Tibial artery (tissue), 4 donors: ENCODE results near the gene NSMF.

ENCODE experiments used
- DNase-seq, 2 donors: peaks; one replicate each; pipeline ENCODE4 v3.0.0-alpha.2; 2019
- H3K27ac ChIP-seq, 2 donors: fragments of 200-600 bp; sonication (generic) in 1 of 2; 1 replicate in 1 of 2; 2 replicates in 1 of 2; pipeline ENCODE4 v1.5.1; 2018 to 2019; ENCODE audit warnings: mild to moderate bottlenecking in 1 of 2
- H3K27me3 ChIP-seq, 2 donors: fragments of 200-600 bp; sonication (generic) in 1 of 2; one replicate each; pipeline versions ENCODE4 v1.5.1 to v1.6.0; 2016 to 2019
- H3K36me3 ChIP-seq, 3 donors: fragments of 200-600 bp; sonication (generic) in 2 of 3; one replicate each; pipeline ENCODE4 v1.5.1; 2016 to 2019; ENCODE audit warnings: mild to moderate bottlenecking in 2 of 3
- H3K4me1 ChIP-seq, 4 donors: fragments of 200-600 bp; sonication (generic) in 2 of 4; 1 replicate in 3 of 4; 2 replicates in 1 of 4; pipeline ENCODE4 v1.5.1; 2016 to 2019
- H3K4me3 ChIP-seq, 2 donors: fragments of 200-600 bp; sonication (generic) in 1 of 2; 1 replicate in 1 of 2; 2 replicates in 1 of 2; pipeline ENCODE4 v1.5.1; 2018 to 2019; ENCODE audit warnings: mild to moderate bottlenecking in 2 of 2
- H3K9me3 ChIP-seq, 3 donors: fragments of 200-600 bp; sonication (generic) in 1 of 3; one replicate each; pipeline ENCODE4 v1.5.1; 2016 to 2019
- CTCF ChIP-seq, 2 experiments: fragments of 200-600 bp in 1 of 2; fragments of 450-650 bp in 1 of 2; IDR thresholded peaks; one replicate each; pipeline ENCODE4 v1.5.1; 2017 to 2019; ENCODE audit warnings: antibody characterized with exemption in 2 of 2, mild to moderate bottlenecking in 1 of 2, moderate library complexity in 1 of 2
- intact Hi-C: fragments of 100-400 bp; cut with DNase I; formaldehyde crosslinking; loops from one replicate; pipeline ENCODE4 v1.15.0; 2023; ENCODE audit warnings: low total_unique reads

Gene NSMF

DNA sequence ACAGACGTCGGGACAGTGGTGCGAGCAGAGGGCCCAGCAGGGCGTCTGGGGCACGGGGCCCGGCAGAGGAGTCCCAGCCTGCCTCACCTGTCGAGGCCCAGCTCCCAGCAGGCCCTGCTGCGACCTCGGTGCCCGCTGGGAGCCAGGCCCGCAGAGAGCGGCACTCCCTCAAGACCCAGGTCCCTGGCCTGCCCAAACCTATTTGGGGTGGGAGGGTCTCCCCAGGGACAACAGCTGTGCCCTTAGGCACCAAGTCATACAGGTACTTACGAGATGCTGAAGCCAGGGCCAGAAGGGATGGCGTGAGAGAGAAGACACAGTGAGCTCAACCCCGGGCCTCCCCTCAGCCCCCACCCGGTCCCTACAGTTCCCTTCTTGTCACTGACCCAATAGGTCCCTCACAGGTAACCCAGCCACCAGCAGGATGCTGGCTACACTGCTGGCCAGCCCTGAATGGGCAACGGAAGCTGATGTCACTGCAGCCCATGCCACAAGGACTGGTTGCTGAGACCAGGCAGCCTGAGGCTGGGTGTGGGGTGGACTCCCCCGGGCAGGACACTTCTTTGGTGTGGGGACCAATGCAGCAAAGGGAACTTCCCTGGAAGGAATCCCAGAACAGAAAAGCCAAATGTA is 3.7 kb downstream of the NSMF start:
- Histone ChIP-seq H3K36me3 (peaks cover 18 to 37% (median 31%) of the 10 kb centered on the region in 3 donors), H3K4me1 (peaks cover 6 to 65% (median 58%) of the 10 kb centered on the region in 4 donors), H3K9me3 (no peaks in the 10 kb centered on the region), H3K4me3 (no peak overlapping the region), H3K27ac (peak overlapping the region; percentile 85 to 86), H3K27me3 (no peaks in the 10 kb centered on the region)
- DNase-seq, result peak in 1 of 2 donors; percentile 62
- intact Hi-C loops, result no loop called here
- TF ChIP-seq CTCF (IDR thresholded peaks at IDR 0.05), result no peak

- peak in 1 of 2 donors; percentile 74 for DNase-seq
- Histone ChIP-seq H3K36me3 (peaks cover 20 to 40% (median 36%) of the 10 kb centered on the region in 3 donors), H3K9me3 (no peaks in the 10 kb centered on the region), H3K27me3 (no peaks in the 10 kb centered on the region), H3K27ac (peak overlapping the region; percentile 85 to 86), H3K4me1 (peaks cover 4 to 59% (median 55%) of the 10 kb centered on the region in 4 donors), H3K4me3 (peak overlapping the region; percentile 32 to 41)
- intact Hi-C loops, result no loop called here
- no peak for TF ChIP-seq CTCF (IDR thresholded peaks at IDR 0.05)
Measured at GRCh38 chr9:137454597-137455358, 4.4 kb downstream of the NSMF start.

DNA sequence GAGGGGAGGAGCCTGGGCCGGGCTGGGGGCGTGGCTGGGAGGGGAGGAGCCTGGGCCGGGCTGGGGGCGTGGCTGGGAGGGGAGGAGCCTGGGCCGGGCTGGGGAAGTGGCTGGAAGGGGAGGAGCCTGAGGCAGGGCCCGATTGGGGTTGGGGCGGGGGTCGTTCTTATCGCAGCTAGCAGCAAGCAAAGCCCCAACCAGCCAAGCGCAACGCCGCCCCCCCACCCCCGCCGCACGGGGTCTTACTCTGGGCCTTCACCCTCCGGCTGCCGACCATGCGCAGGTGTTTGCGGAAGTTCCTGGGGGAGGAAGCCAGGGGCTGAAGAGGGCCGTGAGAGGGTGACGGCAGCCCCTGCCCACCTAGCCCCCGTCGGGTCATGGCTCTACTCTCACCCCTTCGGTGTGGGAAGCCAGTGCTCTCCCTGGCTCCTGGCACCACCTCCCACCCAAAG is 5.0 kb downstream of the NSMF start:
- H3K27ac ChIP-seq, result peak overlapping the region; percentile 45 to 85
- peaks cover 26 to 47% (median 42%) of the 10 kb centered on the region in 3 donors for H3K36me3 ChIP-seq
- H3K4me3 ChIP-seq, result peak overlapping the region; percentile 32 to 41
- no peaks in the 10 kb centered on the region for H3K27me3 ChIP-seq
- no peaks in the 10 kb centered on the region for H3K9me3 ChIP-seq
- TF ChIP-seq CTCF (IDR thresholded peaks at IDR 0.05), result no peak
- H3K4me1 ChIP-seq, result peaks cover 0 to 54% (median 50%) of the 10 kb centered on the region in 4 donors
- DNase-seq, result peak in 1 of 2 donors; percentile 84
- intact Hi-C loops, result no loop called here

DNA sequence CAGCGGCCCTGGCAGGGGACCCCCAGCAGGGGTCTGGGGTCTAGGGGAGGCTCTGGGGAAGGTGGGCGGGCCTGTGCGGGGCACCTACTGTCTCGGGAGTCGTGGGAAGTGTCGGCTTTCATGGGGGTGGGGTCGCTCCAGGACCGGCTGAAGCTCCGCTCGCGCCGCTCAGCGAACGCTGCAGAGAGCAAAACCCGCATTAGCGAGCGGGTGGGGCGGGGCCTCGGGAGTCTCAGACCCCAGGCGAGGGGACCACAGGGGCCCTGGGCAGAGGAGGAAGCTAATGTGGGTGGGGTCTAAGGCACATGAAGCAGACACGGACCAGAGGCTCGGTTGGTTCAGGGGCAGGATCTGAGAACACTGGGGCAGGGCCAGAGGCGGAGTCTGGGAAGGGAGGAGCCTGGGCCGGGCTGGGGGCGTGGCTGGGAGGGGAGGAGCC is 5.5 kb downstream of the NSMF start:
- Histone ChIP-seq H3K4me3 (peak overlapping the region in 1 of 2 donors; percentile 24), H3K27me3 (no peaks in the 10 kb centered on the region), H3K27ac (no peak overlapping the region), H3K4me1 (peaks cover 0 to 52% (median 49%) of the 10 kb centered on the region in 4 donors), H3K9me3 (no peaks in the 10 kb centered on the region), H3K36me3 (peaks cover 30 to 52% (median 47%) of the 10 kb centered on the region in 3 donors)
- TF ChIP-seq CTCF (IDR thresholded peaks at IDR 0.05), result no peak
- intact Hi-C loops, result no loop called here
- peak; percentile 76 to 84 for DNase-seq

DNA sequence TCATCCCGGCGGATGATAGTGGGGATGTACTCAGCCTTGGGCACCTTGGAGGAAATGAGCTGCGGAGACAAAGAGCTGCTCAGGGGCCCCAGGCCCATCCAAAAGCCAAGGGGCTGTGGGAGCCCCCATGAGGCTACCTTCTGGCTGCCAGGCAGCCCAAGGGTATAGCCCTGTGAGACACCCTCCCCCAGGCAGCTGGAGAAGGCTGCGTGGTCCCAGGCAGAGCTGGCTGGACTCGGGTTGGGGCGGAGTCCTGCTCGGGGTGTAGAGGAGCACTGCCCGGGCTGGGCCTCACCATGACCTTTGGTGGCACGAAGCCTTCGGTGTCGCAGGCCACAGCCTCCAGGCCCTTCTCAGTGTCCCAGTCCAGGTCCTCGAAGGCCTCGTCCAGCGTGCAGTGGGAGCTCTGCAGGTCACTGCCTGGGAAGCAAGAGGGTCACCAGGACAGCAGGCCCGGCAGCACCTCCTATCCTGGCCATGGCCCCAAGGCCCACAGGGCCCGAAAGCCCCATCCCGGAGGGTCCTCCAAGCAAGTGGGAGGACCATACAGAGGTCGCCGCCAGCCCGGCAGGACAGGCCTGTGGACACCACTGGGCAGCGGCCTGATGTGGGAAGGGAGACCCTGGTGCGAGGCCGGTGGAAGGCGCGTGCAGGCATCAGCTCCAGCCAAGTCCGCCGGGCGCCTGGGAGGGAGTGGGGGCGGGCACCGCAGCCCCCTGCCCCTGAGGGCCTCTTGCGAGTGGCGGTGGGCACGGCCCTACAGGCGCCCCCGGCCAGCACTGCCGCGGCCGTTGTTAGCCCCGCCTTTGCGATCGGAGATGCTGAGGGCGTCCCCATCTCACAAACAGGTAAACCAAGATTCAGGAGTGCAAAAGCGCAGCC is 6.1 kb downstream of the NSMF start:
- peak in 1 of 2 donors; percentile 72 for DNase-seq
- H3K27me3 ChIP-seq, result no peaks in the 10 kb centered on the region
- H3K4me3 ChIP-seq, result no peak overlapping the region
- intact Hi-C loops, result no loop called here
- peaks cover 30 to 53% (median 52%) of the 10 kb centered on the region in 3 donors for H3K36me3 ChIP-seq
- no peak overlapping the region for H3K27ac ChIP-seq
- H3K4me1 ChIP-seq, result peaks cover 0 to 46% (median 42%) of the 10 kb centered on the region in 4 donors
- TF ChIP-seq CTCF (IDR thresholded peaks at IDR 0.05), result no peak
- H3K9me3 ChIP-seq, result no peaks in the 10 kb centered on the region
